ENCODE data around the gene HMCN1.

DNA sequence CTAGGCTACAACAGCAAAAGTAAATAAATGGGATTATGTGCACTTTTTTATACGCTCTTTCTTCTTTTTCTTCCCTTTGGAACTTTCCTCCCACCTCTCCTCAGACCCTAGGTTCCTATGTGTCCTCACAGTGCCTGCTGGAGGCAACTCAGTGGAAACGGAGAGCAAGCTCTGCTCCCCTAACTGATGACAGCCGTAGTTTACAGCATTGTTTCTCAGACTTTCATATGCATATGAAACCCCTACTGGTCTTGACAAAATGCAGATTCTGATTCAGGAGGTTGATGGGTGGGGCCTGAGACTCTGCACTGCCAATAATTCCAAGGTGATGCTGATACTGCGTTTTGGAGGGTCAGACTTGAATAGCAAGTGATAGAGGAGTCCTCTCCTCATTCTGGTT is 34.3 kb upstream of the HMCN1 start:
- TF ChIP-seq, protein P1, sequence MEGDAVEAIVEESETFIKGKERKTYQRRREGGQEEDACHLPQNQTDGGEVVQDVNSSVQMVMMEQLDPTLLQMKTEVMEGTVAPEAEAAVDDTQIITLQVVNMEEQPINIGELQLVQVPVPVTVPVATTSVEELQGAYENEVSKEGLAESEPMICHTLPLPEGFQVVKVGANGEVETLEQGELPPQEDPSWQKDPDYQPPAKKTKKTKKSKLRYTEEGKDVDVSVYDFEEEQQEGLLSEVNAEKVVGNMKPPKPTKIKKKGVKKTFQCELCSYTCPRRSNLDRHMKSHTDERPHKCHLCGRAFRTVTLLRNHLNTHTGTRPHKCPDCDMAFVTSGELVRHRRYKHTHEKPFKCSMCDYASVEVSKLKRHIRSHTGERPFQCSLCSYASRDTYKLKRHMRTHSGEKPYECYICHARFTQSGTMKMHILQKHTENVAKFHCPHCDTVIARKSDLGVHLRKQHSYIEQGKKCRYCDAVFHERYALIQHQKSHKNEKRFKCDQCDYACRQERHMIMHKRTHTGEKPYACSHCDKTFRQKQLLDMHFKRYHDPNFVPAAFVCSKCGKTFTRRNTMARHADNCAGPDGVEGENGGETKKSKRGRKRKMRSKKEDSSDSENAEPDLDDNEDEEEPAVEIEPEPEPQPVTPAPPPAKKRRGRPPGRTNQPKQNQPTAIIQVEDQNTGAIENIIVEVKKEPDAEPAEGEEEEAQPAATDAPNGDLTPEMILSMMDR (conservative IDR thresholded peaks at IDR 0.05 in 1 of 2, IDR thresholded peaks at IDR 0.05 in 1 of 2; ENCODE audit: low read depth in 1 of 2, low read length in 2 of 2): no peak
- TF ChIP-seq EZH2 (IDR thresholded peaks at IDR 0.05; ENCODE audit: low read length, missing control alignments): no peak
